DMS79 (cell line): Measurements from ENCODE around the gene SMIM22.

Experiments used
- DNase-seq: peaks from one replicate; lab custom pipeline; 2025; lab: John Stamatoyannopoulos, UW

The SMIM22 gene, protein sequence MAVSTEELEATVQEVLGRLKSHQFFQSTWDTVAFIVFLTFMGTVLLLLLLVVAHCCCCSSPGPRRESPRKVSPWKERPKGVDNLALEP

DNA sequence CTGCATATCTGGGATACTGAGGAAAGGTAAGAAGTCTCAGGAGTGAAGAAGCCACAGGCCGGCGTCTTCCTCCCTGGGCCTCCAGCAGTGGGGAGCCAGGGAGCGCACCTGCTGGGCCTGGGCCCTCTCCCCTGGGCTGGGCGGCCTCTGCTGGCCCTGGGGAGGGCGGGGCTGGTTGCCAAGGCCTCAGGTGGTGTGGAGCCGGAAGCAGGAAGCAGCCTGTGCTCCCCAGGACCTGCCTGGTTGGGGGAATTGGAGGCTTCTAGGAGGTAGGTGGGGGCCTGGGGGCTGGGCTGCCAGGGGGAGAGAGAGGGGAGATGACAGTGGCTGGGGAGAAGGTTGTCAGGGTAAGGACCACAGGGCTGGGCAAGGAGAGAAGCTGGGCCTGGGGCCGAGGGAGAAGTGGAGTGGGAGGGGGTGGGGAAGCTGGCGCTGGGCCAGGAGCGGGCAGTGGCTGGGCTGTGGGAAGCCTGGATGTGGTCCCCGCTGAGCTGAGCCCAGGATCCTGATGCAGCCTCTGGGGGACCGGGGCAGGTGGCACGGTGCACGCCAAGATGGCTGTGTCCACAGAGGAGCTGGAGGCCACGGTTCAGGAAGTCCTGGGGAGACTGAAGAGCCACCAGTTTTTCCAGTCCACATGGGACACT lies at the start of gene SMIM22:
TSS of gene SMIM22 (plus strand) at position 189 of the 647 bp plus-strand sequence. CDS start at position 555, 366 bp downstream.
- peak; percentile 79 for DNase-seq

DNA sequence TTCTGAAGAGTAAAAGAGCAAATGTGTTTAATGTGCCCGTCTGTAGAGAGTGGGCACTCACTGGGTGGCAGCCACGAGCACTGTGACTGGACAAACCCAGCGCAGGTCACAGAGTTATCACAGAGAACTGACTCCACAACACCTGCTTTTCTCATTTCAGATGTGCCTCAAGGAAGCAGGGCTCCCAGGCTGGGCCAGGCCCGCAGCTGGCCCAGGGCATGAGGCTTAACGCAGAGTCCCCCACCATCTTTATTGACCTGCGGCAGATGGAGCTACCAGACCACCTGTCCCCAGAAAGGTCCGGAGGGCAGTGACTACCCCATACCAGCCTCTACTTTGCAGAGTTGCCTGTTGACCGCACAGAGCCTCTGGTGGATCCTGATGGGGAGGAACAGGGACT lies 49.0 kb upstream of the SMIM22 start:
- DNase-seq = no peak

DNA sequence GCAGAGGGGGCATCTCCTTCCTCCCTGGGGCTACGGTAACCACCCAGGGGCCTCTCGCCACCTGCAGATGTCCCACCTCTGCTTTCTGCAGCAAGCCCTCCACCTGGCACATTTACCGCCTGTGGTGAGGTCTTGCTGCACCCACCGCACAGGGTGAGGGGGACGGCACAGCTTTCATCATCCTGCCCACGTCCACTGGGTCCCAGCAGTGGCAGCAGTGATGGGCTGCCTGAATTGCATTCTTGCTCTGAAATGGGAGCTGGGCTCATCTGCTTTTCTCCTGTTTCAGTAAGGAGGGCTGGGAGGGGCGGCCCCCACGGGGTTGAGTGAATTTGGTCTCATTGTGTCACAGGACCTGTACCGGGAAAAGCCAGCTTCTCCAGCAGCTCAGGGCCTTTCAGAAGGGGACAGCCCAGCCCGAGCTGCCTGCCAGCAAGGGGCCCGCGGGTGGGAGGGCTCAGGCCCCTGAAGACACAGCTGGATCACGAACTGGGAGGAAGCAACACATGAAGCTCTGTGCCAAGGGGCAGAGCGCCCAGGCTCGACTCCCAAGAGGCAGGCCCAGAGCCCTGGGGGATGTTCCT lies 48.1 kb upstream of the SMIM22 start:
- DNase-seq = no peak

DNA sequence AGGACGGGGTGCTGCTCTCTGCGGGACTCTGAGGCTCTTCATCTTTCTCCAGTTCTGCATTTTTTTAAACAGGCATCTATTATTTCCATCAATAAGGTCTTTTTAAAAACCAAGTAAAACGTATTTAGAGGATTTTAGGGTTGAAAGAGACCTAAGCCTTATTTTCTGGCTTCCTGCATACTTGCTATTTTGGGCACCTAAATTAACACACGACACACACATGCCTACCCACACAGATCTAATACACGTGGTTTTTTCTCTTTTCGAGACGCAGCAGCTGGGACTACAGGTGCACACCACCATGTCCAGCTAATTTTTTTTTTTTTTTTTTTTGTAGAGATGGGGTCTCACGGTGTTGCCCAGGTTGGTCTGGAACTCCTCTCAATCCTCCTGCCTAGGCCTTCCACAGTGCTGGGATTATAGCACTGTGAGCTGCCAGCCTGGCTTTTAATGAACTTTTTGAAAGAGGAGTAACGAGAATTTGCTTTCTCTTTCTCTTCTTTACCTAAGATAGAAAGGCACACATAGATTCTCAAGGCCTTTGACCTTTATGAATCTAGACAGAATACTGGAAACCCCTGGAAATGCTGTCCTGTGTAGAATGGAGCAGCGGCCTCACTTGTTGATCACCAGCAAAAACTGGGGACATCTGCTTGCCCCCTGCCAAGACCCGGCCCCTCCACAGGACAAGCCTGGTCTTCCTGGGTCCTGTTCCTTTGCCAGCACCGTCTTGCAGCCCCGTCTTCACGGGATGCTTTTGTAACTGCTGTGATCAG lies 47.1 kb upstream of the SMIM22 start:
- DNase-seq = no peak

DNA sequence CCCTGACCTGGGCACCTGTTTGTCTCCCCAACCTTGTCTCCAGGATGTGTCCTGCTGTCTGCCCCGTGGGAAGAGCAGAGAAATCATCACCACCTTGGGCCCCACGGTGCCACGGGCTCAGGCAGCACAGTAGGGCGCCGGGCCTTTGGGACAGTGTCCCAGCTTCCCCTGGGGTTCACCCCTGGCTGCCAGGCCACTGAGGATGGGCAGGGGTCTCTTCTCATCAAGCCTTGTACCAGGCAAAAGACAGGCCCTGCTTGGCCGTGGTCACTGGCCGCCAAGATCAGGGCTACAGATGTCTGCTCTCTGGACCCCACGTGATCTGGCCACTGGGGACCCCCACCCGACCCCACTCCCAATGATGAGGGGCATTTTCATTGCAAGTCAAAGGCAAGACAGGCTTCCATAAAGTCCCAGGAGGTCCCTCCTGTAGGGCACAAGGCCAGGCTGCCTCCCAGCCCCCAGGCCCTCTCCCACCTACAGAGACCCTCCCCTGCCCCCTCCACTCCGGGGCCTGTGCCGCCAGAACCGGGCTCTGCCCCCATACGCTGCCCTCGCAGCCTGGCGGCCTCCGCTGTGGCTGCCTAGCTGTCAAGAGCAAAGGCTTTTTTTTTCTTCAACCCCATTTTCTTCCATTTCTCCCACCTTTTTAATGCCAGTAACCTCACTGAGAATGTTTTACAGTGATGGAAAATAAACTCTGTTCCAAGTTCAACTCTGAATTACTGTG lies 46.3 kb upstream of the SMIM22 start:
- no peak for DNase-seq

DNA sequence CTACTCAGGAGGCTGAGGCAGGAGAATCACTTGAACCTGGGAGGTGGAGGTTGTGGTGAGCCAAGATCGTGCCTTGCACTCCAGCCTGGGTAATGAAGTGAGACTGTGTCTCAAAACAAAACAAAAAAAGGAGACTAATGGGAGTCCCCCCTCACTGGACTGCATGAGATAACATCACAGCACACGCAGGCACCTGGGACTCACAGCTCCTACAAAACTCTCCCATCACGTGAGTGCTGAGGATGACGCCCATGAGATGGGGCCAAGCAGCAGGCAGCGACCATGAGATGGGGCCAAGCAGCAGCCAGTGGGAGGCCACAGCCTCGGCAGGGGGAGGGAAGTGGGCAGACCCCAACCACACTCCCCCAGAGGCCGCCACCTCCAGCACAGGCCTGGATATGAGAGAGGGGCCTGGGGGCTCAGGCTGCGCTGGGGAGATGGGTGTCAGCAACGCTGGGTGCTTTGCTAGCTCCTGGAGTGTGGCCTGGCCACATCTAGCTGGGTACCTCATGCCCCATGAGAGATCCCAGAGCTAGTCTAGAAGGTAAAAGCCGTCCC lies 45.4 kb upstream of the SMIM22 start:
- no peak for DNase-seq

DNA sequence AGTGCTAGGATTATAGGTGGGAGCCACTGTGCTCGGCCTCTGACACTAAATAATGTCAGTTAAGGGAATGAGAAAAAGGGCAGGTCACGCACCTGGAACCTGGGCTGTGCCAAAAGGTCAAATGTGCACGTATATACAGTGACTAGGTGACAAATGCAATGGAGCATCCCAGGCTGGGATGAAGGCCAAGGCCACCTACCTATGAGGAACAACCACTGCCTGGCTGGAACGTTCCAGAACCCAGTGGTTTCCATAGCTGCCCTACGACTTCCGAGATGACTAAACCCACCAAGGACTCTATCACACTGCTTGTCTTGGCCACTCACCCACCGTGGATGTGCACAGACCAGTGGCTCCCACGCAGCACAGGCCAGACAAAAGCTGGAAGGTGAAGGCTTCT lies 44.3 kb upstream of the SMIM22 start:
- no peak for DNase-seq

DNA sequence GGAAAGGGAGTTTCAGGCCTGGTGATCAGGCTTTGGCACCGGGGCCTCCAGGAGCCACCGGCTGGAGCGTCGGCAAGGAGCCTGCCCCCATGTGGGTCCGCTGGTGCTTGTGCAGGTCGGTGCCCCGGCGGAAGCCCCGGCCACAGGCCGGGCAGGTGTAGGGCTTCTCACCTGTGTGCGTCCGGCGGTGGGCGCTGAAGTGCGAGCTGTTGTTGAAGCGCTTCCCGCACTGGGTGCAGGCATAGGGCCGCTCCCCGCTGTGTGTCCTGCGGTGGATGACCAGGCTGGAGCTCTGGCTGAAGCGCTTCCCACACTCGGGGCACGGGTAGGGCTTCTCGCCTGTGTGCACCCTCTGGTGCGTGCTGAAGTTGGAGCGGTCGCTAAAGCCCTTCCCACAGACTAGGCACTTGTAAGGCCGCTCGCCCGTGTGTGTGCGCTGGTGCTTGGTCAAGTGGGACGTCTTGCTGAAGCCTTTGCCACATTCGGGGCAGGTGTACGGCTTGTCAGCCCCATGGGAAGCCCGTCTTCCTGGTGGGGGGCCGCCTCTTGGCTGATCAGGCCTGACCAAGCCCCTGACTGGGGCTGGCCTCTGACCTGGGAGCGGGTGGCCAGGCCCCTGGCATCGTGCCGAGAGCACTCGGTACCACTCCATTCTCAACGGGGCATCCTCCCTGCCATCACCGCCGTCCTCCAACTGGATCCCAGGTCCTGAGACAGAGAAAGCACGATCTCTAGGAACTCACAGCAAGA lies 42.6 kb upstream of the SMIM22 start:
- peak; percentile 71 for DNase-seq

DNA sequence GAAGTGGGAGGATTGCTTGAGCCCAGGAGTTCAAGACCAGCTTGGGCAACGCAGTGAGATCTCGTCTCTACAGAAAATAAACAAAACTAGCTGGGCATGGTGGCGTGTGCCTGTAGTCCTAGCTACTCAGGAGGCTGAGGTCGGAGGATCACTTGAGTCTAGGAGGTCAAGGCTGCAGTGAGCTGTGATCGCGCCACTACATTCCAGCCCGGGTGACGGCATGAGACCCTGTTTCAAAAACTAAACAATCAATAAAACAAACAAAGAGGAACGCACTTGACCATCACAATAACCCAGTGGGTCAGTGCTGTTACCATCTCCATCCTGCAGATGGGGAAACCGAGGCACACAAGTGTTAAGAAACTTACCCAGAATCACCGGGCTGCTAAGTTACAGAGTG lies 41.9 kb upstream of the SMIM22 start:
- no peak for DNase-seq

DNA sequence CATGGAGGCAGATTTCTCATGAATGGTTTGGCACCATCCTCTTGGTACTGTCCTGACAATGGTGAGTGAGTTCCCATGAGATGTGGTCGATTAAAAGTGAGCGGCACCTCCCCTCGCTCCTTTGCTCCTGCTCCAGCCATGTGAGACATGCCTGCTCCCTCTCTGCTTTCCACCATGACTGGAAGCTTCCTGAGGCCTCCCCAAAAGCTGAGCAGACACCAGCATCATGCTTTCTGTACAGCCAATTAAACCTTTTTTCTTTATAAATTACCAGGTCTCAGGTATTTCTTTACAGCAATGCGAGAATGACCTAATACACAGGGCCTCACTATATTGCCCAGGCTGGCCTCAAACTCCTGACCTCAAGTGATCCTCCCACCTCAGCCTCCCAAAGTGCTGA lies 40.3 kb upstream of the SMIM22 start:
- DNase-seq = no peak

DNA sequence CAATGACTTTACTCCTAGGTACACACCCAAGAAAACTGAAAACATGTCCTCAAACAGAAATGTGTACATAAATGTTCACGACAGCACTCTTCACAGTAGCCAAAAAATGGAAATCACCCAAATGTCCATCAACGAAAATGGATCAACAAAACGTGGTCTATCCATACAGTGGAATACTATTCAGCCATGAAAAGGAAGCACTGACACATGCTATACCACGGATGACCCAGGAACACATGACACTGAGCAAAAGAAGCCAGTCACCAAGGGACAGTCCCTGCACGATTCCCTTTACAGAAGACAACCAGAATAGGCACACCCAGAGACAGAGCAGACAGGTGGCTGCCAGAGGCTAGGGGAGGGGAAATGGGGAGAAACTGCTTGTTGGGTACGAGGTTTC lies 39.5 kb upstream of the SMIM22 start:
- DNase-seq = no peak

DNA sequence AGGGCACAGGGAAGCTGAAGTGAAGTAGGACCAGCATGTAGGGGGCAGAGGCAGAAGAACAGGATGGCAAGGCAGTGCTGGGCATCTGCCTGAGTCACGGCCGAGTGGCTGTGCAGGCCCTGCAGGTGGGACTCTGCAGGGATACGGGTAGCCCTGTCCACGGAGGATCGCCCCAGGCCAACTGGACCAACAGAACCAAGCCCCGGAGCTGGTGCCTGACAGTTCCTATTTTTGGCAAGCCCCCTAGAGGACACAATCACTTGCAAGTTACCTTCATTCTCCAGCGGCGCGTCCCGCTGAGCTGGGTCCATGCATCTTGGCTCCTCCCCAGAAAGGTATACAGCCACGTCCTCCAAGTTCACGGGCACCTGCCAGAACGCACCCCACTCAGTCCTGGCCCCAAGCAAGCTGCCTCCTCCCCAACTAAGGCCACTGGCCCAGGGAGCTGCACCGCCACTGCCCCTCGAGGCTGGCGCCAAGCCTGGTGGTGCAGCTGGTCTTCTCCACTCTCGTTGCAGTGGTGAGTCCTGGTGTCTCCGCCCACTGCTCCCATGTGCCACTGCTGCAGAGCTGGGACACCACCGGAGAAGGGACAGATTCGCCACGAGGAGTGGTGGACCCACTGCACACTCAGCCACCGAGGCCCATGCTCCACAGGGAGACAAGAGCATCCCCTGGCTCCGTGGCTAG lies 34.8 kb upstream of the SMIM22 start:
- DNase-seq = no peak

DNA sequence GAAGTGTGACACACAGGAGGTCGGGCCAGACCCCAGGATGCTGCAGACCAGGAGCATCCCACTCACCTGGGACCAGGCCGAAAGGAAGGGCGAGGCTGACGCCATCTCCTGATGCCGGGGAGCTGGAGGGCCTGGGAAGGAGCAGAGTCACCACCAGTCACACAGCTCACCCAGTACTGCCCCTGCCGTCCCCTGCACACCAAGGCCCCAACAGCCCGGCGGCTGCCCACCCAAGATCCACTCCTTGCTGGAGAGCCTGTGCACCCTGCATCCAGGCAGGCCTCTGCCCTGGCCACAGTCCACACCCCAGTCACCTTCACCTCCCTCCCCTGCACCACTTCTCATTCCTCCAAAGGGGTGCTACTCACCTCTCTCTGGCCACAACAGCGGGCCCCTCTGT lies 33.0 kb upstream of the SMIM22 start:
- DNase-seq = no peak

DNA sequence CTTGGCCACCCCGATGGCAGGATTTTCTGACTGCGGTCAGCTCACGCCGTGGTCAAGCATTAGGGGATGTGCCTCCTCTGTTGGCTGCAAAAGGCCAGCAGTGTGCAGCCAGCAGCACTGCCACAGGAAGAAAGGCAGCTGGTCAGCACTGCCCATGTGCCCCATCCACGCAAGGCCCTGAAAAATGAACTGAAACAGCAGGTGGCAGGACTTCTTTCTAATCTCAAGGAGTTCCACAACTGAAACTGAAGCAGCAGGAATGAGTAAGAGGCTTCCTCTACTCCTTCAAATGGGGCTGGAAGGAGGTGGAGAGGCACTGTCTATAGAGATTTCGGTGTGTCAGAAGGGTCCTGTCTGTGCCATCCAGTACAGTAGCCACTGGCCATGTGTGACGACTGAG lies 31.4 kb upstream of the SMIM22 start:
- no peak for DNase-seq

DNA sequence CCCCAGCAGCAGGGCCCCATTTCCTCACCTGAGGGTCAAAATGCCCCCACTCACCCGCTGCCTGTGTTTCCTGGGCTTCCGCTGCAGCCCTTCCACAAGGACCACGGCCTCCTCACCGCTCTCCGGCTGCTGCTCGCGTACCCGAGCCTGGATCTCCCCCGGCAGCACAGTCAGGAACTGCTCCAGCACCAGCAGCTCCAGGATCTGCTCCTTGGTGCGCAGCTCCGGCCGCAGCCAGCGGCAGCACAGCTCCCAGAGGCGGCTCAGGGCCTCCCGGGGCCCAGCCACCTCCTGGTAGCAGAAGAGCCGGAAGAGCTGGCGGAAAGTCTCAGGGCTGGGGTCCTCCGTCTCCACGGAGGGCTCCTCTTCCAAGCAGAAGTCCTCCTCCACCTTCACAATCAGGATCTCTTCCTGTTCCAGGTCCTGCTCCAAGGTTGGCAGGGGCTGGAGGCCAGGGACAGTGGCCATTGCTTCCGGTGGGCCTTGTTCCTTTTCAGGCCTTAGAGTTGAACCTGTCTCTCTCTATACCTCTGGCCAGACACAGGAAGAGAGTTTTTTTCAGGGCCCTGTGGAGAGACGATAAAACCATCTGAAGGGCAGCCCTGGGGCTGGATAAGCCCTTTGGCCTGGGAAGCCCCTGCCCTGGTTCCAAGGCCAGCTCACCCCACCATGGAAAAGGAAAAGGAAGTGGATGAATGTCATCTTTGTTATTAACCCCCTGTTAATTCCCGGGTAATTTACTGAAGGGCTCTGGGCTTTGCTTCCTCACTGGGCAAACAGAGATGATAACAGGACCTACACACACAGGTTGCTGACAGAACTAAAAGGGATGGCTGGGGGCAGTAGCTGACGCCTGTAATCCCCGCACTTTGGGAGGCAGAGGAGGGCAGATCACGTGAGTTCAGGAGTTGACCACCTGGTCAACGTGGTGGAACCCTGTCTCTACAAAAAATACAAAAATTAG lies 29.4 kb upstream of the SMIM22 start:
- no peak for DNase-seq

DNA sequence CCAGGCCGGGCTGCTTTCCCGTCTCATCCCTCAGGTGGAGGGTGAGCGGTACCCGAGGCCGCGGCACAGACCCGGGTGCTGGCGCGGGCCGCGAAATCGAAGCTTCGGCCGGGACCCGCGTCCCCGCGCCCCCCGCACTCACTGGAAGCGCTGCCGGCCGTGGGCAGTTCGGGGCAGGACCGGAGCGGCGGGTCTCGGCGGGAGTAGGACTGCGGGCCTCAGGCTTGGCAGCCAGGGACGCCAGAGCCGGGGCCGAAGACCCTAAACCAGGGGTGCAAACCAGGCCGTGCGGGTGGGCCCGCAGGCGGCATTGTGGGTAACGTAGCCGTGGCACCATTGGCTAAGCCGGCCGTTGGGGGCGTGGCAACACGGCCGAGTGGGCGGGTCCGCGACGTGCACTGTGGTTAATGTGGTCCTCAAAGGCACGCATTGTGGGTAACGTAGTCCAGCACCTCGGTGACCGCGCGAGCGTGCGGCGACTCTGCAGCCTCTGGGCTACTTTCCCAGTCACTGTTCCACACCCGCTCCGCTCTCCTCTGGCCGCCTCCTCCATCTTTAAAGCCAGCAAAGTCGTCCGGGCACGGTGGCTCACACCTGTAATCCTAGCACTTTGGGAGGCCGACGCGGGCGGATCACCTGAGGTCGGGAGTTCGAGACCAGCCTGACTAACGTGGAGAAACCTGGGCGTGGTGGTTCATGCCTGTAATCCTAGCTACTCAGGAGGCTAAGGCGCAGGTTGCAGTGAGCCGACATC lies 28.1 kb upstream of the SMIM22 start, which contains the start of gene ZNF500:
TSS of gene ZNF500 (minus strand) at position 288 of the 754 bp plus-strand sequence. CDS start 1,184 bp downstream, outside the sequence.
- DNase-seq = peak; percentile 82

DNA sequence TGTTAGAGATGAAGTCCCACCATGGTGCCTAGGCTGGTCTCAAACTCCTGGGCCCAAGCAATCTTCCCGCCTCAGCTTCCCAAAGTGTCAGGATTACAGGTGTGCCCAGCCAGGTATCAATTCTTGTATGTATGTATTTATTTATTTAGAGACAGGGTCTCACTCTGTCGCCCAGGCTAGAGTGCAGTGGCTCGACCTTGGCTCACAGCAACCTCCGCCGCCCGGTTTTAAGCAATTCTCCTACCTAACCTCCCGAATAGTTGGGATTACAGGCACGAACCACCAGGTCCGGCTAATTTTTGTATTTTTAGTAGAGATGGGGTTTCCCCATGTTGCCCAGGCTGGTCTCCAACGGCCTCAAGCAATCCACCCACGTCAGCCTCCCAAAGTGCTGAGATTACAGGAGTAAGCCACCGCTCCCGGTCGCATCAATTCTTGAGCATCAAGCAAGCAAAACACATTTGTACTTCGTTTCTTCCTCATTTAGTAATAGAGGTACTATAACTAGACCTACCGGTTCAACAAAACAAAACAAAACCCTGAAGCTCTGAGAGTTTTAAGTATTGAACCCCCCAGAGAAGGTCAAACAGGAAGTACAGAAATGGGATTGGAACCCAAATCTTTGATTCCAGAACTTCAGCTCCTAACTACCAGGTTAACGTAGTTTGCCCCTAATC lies 27.2 kb upstream of the SMIM22 start:
- DNase-seq = no peak
